ENCODE measurements around the gene ZYX. TPM values are rescaled to one million over a fixed set of nuclear protein-coding genes. Genes with fewer than 3 reads are reported as not detected.

The ZYX gene
- total RNA-seq, 1 donor from 2014 or later: 61.7 TPM

- TF ChIP-seq CTCF (conservative IDR thresholded peaks at IDR 0.05): no peak
- H3K27ac Mint-ChIP-seq (ENCODE audit: unreplicated experiment): no peak overlapping the region
- no peaks in the 10 kb centered on the region for H3K36me3 Mint-ChIP-seq (ENCODE audit: low read depth)
- H3K27me3 Mint-ChIP-seq (ENCODE audit: low read depth): peaks cover 4% of the 10 kb centered on the region
- H3K4me3 Mint-ChIP-seq: no peak overlapping the region
- no peaks in the 10 kb centered on the region for H3K9me3 Mint-ChIP-seq
- peaks cover 20% of the 10 kb centered on the region for H3K4me1 Mint-ChIP-seq
- no peak for DNase-seq (ENCODE audit: low read depth, low spot score)
Measured at GRCh38 chr7:143373255-143373794, 7.8 kb upstream of the ZYX start.

DNA sequence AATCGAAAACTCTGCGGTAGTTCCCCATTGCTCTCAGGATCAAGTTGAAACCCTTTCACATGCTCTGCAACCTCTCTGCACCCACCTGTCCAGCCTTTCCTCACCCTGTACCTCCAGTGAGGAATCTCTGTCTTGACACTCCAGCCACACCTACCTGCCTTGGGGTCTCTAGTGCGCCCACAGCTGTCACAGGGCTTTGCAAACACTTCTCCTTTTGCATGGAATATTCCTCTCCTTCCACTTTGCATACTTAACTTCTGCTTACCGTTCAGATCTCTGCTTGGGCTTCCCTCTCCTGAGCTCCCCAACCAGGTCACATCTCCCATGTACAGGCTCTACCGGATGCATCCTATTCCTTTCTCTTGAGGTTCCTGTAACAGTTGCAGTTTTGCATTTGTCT is 6.6 kb upstream of the ZYX start:
- Mint-ChIP-seq H3K4me1 (peaks cover 26% of the 10 kb centered on the region), H3K9me3 (no peaks in the 10 kb centered on the region), H3K4me3 (no peak overlapping the region), H3K27ac (ENCODE audit: unreplicated experiment) (no peak overlapping the region), H3K27me3 (ENCODE audit: low read depth) (no peaks in the 10 kb centered on the region), H3K36me3 (ENCODE audit: low read depth) (no peaks in the 10 kb centered on the region)
- TF ChIP-seq CTCF (conservative IDR thresholded peaks at IDR 0.05): no peak
- DNase-seq (ENCODE audit: low read depth, low spot score): no peak

DNA sequence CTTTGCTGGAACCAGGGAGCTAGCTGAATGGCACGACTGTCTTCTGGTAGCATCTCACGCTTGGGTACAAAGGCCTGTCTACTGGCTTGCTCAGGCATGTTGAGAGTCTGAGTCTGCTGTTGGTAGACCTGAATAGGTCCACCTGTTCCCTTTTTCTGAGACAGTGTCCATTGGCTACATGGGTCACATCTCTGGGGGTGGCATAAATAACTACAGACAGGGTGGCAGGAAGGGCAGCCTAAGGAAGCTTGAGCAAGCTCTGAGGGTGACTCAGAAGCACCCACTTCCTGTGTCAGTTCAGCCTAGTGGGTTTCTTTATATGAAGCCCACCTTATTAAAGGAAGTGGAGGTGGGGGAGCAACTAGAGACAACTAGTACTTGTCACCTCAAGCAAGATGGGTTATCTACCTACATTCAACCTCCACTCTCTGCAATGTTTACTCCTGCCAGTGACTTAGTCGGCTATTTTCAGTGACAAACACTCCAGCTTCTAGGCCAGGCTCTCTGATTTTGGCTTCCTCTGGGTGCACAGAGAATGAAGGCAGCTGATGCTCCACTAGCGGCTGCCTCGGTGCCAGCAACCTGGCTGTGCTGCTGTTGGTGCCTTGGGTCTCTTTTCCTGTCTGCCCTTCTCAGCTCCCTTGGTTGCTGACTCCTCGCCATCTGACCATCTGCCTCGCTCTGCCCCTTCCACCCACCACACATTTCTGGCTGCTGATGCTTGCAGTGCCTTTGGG is 5.7 kb upstream of the ZYX start:
- Mint-ChIP-seq H3K4me3 (no peak overlapping the region), H3K4me1 (peaks cover 25% of the 10 kb centered on the region), H3K27ac (ENCODE audit: unreplicated experiment) (no peak overlapping the region), H3K27me3 (ENCODE audit: low read depth) (no peaks in the 10 kb centered on the region), H3K9me3 (no peaks in the 10 kb centered on the region), H3K36me3 (ENCODE audit: low read depth) (no peaks in the 10 kb centered on the region)
- TF ChIP-seq CTCF (conservative IDR thresholded peaks at IDR 0.05): no peak
- no peak for DNase-seq (ENCODE audit: low read depth, low spot score)

DNA sequence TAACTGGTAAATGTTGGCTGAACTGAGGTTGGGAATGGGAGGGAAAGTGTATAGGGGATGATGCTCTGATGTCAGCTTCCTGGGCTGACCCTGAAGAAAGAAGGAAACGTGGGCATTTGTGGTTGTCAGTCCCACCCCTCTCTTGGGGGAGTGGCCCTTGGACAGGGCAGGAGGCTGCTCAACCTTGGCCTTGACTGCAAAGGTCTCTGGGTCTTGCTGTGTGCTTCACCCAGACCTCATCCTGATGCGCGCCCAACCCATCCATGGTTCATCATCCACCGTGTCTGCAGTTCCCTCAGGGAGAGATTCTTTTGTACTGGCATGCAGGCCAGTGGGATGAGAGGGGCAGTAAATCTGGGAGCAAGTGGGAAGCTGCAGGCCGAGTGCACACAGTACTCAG is 4.7 kb upstream of the ZYX start:
- no peaks in the 10 kb centered on the region for H3K27me3 Mint-ChIP-seq (ENCODE audit: low read depth)
- no peak for DNase-seq (ENCODE audit: low read depth, low spot score)
- H3K9me3 Mint-ChIP-seq: no peaks in the 10 kb centered on the region
- no peaks in the 10 kb centered on the region for H3K36me3 Mint-ChIP-seq (ENCODE audit: low read depth)
- H3K27ac Mint-ChIP-seq (ENCODE audit: unreplicated experiment): no peak overlapping the region
- peak overlapping the region; percentile 62 for H3K4me3 Mint-ChIP-seq
- peaks cover 25% of the 10 kb centered on the region for H3K4me1 Mint-ChIP-seq
- no peak for TF ChIP-seq CTCF (conservative IDR thresholded peaks at IDR 0.05)

DNA sequence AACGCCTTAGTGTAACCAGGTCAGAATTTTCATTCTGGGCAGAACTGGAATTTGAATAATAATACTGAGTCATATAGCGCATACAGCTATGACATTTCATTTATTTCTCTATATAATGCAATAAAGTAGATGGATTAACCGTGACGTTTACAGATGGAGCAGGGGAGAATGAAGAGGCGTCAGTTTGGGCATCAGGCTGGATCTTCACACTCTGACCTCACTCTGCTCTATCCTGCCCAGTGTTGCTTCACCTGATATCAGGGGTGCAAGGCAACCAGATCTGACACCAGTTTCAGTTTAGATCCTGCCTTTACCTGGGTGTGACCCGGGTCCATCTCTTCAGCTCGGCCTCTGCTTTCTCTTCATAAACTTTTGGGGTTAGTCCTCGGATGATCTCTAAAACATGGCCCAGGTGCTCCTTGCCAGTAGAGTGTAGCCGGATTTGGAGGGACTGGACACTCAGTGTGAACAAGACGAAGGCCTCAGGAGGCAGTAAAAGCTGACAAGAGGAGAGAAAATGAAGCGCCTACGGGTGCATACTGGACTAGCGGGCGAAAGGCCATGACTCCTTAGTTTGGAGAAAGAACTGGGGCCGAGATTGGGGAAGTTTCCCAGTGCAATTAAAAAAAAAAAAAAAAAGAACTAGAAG is 1.4 kb upstream of the ZYX start:
- H3K4me1 Mint-ChIP-seq: peaks cover 18% of the 10 kb centered on the region
- H3K4me3 Mint-ChIP-seq: peak overlapping the region; percentile 91
- no peaks in the 10 kb centered on the region for H3K36me3 Mint-ChIP-seq (ENCODE audit: low read depth)
- no peak overlapping the region for H3K27ac Mint-ChIP-seq (ENCODE audit: unreplicated experiment)
- H3K27me3 Mint-ChIP-seq (ENCODE audit: low read depth): no peaks in the 10 kb centered on the region
- no peak for DNase-seq (ENCODE audit: low read depth, low spot score)
- H3K9me3 Mint-ChIP-seq: no peaks in the 10 kb centered on the region
- no peak for TF ChIP-seq CTCF (conservative IDR thresholded peaks at IDR 0.05)

Measured in neural crest cell (in vitro differentiated cells).